GM18858 (cell line): ENCODE results near the gene KRTAP4-7.
"Not testable (repeated sequence)": the region's sequence is repeated elsewhere in the genome, so short reads cannot be mapped to it uniquely, and the experiment has no call there.

Source experiments
- ATAC-seq: cut with Tn5 transposase; IDR thresholded peaks from one replicate; pipeline ENCODE4 v1.9.1; 2021; ENCODE audit not compliant: unreplicated experiment

KRTAP4-7 gene

GRCh38 chr17:41084100-41084856, at the start of gene KRTAP4-7:
TSS of gene KRTAP4-7 (plus strand) at chr17:41084150. CDS start at chr17:41084207, 57 bp downstream.
- not testable (repeated sequence) for ATAC-seq

GRCh38 chr17:41034346-41034935, 49.5 kb upstream of the KRTAP4-7 start, which contains the start of gene KRTAP1-3:
TSS of gene KRTAP1-3 (minus strand) at chr17:41034874. CDS start at chr17:41034821, 53 bp downstream.
- ATAC-seq, result not testable (repeated sequence)

GRCh38 chr17:41037853-41038350, 46.0 kb upstream of the KRTAP4-7 start:
- no peak for ATAC-seq

DNA sequence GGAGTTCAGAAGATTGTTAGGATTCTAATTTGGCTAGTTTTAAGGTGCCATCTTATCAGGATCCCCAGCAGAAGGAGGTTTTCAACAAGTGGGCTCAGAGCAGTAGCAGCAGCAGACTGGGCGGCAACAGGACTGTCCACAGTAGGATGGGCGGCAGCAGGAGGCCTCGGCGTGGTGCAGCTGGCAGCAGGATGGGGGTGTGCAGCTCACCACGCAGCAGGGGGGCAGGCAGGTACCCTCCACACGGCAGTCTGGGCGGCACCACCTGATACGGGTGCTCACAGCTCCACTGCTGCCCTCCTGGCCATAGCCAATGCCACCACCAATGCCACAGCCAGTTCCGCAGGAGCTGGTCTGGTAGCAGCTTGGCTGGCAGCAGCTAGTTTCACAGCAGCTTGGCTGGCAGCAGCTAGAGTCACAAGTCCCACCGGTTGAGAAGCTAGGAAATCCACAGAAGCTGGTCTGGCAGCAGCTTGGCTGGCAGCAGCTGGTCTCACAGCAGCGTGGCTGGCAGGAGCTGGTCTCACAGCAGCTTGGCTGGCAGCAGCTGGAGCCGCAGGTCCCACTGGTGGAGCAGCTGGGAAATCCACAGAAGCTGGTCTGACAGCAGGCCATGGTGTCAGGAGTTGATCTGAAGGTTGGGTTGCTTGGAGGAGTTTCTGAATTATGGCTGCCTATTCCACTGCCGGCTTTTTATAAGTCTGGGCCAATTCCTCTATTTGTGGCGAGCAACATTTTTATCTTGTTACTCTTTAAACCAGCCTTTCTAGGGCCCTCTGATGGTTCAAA, 43.0 kb upstream of the KRTAP4-7 start, which contains the start of gene KRTAP1-1:
TSS of gene KRTAP1-1 (minus strand) at position 668 of the 789 bp plus-strand sequence. CDS start at position 615, 53 bp downstream.
- not testable (repeated sequence) for ATAC-seq

DNA sequence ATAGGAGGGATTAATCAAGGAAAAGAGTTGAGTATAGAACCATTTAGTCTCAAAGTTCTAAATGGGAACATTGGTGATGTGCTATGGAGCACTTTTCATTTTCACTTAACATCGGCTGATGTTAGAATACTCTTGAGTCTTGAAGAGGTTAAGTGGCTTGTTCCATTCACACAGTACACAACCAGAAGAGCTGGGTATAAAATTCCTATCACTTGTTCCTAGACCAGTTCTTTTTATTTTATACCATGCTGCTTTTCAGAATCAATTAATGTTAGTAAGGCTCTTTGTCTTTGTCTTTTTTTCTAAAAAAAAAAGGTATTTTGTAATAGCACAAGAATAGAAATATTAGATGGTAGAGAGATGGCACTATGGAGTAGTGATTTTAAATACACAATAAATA, 41.0 kb upstream of the KRTAP4-7 start:
- no peak for ATAC-seq

DNA sequence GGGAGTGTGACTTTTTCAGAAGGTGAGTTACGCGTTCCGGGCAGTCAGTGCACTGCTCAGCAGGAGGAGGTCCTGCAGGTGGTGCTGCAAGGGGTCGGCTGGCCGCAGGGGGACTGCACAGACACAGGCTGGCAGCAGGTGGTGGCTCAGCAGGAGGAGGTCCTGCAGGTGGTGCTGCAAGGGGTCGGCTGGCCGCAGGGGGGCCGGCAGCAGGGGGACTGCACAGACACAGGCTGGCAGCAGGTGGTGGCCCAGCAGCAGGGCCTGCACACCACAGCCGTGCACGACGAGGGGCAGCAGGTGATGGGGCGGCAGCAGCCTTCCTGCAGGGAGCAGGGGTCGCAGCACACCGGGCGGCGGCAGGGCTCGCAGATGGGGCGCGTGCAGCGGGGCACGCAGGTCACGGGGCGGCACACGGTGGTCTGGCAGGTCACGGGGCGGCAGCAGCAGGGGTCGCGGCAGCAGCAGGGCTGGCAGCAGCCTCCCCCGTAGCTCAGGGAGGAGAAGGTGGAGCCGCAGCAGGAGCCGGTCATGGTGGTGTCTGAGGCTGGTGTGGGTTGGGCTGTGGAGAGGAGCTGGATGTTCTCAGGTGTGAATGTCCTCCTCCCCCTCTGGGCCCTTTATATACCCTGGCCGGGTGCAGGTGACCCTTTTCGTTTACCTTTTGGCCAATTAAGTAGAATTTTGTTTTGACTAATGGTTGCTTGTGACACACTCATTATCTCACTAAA, 37.0 kb upstream of the KRTAP4-7 start, which contains the start of gene KRTAP2-1:
TSS of gene KRTAP2-1 (minus strand) at position 582 of the 731 bp plus-strand sequence. CDS start at position 533, 49 bp downstream.
- not testable (repeated sequence) for ATAC-seq

GRCh38 chr17:41048441-41048840, 35.5 kb upstream of the KRTAP4-7 start:
- ATAC-seq, result no peak

DNA sequence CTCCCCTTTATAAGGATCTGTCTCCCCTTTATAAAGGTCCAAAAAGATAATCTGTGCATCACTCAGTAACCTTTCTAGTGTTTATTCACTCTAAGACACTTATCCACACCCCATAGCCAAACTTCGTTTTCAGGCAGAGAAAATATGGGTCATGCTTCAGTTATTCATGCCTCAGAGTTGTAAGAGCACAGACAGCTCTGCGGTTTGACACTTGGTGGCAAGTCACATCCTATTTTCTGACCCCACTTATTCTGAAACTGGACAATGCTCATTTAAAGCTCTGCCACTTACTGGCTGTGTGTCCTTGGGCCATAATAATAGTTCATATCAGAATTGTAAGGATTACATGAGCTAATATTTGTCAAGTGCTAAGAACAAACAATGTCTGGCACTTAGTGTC, 34.8 kb upstream of the KRTAP4-7 start:
- ATAC-seq, result no peak

GRCh38 chr17:41052566-41052965, 31.4 kb upstream of the KRTAP4-7 start:
- ATAC-seq, result no peak

DNA sequence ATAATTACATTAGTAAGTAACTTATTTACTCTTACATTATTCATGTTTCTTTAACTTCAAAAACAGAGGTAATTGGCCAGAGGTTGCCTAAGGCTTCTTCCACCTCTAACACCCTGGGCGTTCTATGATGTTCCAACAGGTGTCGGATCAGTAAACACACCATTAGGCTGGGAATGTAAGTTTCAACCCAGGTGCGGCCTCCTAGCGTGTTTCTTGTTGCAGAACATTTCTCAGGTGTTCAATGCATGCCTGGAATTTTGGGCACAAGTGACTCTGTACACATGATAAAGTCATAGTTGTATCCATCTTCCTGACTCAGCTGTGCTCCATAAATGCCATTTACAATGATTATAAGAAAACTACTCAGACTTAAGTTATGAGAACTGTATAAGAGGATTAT, 29.9 kb upstream of the KRTAP4-7 start:
- ATAC-seq, result no peak

DNA sequence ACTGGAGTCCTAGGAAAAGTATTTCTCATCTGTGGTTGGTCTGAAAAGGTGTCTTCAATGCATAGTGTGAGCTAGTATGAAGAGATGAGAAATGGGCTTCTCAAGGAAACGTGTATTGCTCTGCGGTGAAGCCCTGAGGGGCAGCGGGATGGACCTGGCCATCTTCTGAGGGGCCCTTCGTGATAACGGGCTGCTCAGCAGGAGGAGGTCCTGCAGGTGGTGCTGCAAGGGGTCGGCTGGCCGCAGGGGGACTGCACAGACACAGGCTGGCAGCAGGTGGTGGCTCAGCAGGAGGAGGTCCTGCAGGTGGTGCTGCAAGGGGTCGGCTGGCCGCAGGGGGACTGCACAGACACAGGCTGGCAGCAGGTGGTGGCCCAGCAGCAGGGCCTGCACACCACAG, 29.4 kb upstream of the KRTAP4-7 start:
- not testable (repeated sequence) for ATAC-seq

- not testable (repeated sequence) for ATAC-seq
Measured at GRCh38 chr17:41055130-41055529, 28.8 kb upstream of the KRTAP4-7 start, which contains the start of gene KRTAP2-2. TSS of gene KRTAP2-2 (minus strand) at chr17:41055230. CDS start at chr17:41055211, 19 bp downstream.

DNA sequence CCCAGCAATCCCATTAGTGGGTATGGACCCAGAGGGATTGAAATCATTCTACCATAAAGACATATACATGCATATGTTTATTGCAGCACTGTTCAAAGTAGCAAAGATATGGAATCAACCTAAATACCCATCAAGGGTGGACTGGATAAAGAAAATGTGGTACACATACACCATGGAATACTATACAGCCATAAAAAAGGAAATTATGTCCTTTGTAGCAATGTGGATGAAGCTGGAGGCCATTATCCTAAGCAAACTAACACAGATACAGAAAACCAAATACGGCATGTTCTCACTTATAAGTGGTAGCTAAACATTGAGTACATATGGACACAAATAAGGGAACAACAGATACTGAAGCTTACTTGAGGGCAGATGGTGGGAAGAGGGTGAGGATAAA, 26.4 kb upstream of the KRTAP4-7 start:
- ATAC-seq, result no peak

DNA sequence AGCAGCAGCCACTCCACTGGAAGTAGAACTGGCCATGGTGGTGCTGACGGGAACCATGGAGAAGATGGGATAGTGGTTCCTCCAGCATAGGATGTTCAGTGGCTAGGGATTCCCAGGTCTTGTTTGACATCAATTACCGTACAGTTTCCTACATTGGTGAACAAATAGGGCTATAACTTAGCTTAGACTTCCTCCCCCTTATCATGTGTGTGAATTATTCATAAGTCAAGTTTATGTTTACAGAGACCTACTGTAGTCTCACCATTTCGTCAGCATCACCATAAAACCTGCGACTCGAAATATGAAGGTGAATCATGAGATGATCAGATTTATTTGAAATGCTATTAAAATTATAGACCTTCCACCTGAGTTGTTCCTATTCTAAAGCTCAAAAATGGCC, 25.2 kb upstream of the KRTAP4-7 start:
- ATAC-seq, result no peak

DNA sequence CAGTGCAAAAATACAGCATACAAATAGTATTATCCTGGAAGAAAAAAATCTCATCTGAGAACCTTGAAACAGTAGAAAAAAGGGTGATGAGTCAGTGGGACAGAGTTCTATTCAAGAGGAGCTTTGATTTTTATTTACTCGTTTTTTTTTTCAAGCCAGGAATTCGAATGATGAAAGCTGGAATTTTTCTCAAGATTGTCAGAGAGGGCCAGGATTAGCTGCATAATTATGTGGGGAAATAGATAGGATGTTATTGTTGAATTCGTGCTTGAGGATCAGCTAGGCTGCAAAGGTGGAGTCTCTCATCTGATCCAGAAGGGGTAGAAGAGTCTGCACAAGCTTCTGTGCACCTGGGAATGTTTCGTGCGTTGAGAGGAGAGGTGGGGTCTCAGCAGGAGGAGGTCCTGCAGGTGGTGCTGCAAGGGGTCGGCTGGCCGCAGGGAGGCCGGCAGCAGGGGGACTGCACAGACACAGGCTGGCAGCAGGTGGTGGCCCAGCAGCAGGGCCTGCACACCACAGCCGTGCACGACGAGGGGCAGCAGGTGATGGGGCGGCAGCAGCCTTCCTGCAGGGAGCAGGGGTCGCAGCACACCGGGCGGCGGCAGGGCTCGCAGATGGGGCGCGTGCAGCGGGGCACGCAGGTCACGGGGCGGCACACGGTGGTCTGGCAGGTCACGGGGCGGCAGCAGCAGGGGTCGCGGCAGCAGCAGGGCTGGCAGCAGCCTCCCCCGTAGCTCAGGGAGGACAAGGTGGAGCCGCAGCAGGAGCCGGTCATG, 24.5 kb upstream of the KRTAP4-7 start:
- ATAC-seq, result not testable (repeated sequence)

DNA sequence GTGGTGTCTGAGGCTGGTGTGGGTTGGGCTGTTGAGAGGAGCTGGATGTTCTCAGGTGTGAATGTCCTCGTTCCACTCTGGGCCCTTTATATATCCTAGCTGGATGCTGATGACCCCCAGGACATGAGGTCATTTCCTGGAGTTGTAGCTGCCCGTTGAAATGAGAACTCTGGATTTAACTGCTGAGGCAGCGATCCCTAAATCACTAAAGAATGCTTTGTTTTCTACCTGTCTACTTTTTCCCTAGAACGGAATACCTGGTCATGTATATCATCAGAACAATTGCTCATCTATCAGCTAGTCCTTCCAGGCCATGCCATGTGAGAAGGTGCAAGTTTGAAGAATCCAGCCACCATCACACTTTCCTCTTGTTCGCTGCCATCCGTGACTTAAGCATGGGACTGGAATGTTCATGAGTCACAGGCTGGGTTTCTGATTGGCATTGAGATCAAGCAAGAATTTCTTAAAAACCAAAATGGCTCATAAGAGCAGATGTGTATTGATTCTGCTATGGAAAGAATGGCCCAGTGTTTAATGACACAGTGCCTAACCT, 23.8 kb upstream of the KRTAP4-7 start, which contains the start of gene KRTAP2-3:
TSS of gene KRTAP2-3 (minus strand) at position 63 of the 553 bp plus-strand sequence. CDS start 64 bp downstream, outside the sequence.
- ATAC-seq, result no peak

- ATAC-seq, result no peak
Measured at GRCh38 chr17:41061964-41062363, 22.0 kb upstream of the KRTAP4-7 start.

DNA sequence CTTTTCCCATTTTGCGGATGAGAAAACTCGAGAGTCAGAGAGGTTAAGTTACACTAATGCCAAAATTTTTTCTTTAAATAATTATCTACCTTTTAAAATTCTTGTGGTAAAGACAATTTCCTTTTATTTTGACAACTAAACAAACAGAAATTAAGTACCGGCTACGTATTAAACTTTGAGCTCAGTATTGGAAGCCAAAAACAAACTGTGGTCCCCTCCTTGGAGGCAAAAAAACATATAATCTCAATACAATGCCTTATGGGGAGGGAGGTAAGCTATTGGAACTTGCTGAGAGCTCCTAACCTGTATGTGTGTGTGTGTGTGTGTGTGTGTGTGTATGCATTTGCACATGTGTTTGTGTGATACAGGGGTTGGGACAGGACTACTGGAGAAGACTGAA, 20.5 kb upstream of the KRTAP4-7 start:
- ATAC-seq, result no peak

- ATAC-seq, result no peak
Measured at GRCh38 chr17:41064301-41064700, 19.6 kb upstream of the KRTAP4-7 start.
